NCI-H1436 treated with DMSO at 0.1 percent for 48 hours (cell line): Measurements from ENCODE around the gene ZNF844.
"Not testable (repeated sequence)": the region's sequence is repeated elsewhere in the genome, so short reads cannot be mapped to it uniquely, and the experiment has no call there.

Source experiments
- DNase-seq: peaks from one replicate; lab custom pipeline; 2025; lab: John Stamatoyannopoulos, UW

The ZNF844 gene

GRCh38 chr19:12064590-12065538 lies at the start of gene ZNF844:
TSS of gene ZNF844 (plus strand) at chr19:12064731. CDS start at chr19:12064874, 143 bp downstream.
- no peak for DNase-seq

- DNase-seq = no peak
Observed at GRCh38 chr19:12015015-12015752, 49.3 kb upstream of the ZNF844 start.

DNA sequence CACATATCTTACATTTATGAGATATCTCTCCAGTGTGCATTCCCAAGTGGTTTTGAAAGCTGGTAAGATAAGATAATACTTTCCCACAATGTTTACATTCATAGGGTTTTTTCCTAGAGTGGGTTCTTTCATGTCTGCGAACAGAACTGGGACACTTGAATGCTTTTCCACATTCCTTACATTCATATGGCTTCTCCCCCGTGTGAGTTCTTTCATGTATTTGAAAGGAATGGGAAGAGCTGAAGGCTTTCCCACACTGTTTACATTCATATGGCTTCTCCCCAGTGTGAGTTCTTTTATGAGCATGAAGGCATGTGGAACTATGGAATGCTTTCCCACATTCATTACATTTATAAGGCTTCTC lies 48.8 kb upstream of the ZNF844 start:
- no peak for DNase-seq

DNA sequence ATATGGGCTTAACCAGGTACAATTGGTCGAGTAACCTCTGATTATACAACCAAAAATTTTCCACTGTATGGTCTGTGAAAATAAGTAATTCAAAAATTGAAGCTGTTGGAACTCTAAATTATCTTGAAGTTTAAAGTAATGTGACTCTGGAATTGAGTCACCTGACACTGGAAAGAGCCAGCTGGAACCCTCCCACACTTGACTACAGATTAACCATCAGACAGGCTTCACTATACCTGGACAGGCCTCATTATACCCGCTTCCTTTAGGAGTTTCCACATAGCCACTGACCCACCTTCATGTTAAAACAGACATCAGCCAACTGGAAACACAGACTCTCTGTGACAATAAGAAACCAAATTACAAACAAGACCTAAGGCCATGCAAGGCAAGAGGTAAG lies 30.3 kb upstream of the ZNF844 start:
- DNase-seq = no peak

DNA sequence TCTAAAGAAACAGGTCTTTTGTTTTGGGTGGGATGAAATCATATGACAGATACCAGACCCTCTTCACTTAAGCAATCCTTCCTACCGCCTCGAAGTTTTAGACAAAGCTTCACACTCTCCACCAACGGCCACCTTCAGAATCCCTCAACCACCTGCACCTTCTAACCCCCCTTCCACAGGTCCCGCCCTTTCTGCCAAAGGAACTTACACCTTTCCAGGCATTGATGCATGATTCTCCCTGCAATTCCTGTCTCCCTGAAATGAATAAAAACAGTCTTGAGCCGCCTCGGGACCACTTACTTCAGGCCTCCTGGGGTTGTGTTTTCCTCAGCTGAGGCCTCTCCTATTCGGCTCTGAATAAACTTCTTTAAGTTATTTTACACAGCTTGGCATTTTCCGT lies 29.9 kb upstream of the ZNF844 start:
- no peak for DNase-seq

DNA sequence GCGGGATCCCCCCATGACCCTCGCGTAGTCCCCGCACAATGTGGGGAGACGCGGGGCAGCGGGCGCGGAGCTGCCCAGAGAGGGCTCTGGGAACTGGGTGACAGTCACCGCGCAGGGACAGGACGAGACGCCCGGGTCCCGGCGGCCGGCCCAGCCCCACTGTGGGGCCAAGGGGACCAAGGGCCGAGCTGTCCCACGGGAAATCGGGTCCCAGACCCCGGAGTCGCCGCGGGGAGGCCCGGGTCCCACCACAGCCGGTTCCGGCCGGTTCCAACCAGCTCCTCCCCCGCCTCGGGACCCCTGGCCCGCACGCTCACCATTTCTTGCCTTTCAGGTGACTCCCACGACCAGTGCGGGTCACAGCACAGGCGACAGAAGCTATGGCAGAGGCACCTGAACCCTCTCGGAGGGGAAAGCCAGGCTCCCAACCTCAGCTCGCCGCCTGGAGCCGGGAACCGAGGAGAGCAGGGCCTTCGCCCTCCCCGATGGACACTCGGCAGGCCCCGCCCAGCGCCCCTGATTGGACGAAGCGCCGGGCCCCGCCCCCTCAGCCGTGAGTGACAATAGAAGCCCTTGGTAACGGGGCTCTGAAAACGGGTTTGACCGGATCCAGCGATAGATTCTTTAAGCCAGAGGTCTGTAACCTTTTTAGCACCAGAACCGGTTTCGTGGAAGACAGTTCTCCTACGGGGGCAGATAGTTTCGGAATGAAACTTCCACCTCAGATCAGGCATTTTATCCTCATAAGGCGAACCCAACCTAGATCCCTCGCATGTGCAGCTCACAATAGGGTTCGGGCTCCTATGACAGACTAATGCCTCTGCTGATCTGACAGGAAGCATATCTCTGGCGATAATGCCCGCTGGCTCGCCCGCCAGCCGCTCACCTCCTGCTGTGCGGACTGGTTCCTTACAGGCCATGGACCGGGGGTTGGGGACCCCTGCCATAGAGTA lies 29.0 kb upstream of the ZNF844 start, which contains the start of gene ZNF433:
TSS of gene ZNF433 (minus strand) at position 460 of the 953 bp plus-strand sequence. CDS start at position 320, 140 bp downstream.
- DNase-seq = no peak

GRCh38 chr19:12042893-12043292 lies 21.6 kb upstream of the ZNF844 start:
- DNase-seq = no peak

DNA sequence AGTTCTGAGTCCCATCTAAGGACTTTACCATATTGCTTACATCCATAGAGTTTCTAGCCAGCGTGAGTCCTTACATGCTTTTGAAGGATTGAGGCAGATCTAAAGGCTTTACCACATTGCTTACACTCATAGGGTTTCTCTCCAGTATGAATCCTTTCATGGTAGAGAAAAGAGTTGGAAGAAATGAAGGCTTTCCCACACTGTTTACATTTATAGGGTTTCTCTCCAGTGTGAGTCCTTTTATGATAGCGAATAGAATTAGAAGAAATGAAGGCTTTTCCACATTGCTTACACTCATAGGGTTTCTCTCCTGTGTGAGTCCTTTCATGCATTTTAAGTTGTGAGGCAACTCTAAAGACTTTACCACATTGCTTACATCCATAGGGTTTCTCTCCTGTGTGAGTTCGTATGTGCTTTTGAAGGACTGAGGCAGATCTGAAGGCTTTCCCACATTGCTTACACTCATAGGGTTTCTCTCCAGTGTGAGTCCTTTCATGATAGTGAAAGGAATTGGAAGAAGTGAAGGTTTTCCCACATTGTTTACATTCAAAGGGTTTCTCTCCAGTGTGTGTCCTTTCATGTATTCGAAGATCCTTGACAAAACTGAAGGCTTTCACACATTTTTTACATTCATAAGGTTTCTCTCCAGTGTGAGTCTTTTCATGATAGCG lies 20.6 kb upstream of the ZNF844 start:
- DNase-seq = no peak

GRCh38 chr19:12047868-12048267 lies 16.7 kb upstream of the ZNF844 start:
- no peak for DNase-seq

DNA sequence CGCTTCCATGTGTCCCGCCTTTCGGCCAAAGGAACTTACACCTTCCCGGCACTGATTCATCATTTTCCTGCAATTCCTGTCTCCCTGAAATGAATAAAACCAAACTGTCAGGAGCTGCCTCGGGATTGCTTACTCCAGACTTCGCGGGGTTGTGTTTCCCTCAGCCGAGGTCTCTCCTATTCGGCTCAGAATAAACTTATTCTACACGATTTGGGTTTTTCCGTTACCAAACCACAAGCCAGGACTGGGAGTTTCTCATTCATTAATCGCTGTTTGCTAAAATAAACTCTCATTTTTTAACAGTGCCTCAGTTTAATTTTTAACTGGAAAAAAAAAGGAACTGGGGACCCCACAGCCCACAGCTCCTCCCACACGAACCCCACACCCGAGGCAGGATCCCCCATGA lies 12.4 kb upstream of the ZNF844 start:
- no peak for DNase-seq

DNA sequence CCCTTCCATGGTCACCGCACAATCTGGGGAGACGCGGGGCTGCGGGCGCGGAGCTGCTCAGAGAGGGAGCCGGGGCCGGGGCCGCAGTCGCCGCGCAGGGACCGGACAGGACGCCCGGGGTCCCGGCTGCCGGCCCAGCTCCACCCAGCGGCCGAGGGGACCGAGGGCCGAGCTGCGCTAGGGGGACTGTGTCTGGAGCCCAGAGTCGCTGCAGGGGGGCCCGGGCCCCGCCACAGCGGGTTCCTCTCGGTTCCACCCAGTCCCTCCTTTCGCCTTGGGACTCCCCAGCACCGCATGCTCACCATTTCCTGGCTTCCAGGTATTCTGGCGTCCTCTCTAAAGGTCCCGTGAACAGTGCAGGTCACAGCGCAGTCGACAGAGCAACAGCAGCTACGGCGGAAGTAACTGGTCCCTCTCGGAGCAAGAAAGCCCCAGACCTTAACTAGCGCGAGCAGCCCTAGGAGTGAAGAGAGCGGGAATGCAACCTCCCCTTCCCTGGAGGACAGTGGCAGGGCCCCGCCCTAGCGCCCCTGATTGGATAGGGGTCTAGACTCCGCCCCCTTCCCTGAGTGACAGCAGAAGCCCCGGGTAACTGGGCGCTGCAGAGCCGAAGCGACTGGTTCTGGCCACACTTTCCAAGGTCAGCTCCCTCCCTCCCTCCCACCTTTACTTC lies 11.9 kb upstream of the ZNF844 start, which contains the start of gene ZNF878:
TSS of gene ZNF878 (minus strand) at position 465 of the 673 bp plus-strand sequence. CDS start at position 305, 160 bp downstream.
- DNase-seq = no peak

DNA sequence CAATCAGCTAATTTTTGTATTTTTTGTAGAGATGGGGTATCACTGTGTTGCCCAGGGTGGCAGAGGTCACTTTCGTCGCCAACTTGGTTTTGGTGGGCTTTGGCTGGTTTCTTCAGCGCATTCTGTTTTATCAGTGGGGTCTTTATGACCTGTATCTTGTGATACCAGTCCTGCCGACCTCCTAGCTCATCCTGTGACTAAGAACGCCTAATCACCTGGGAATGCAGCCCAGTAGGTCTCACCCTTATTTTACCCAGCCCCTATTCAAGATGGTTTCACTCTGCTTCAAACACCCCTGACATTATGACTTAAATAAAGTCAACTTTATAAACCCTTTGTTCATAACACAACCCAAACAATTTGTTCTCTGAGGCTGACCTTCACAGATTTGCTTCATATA lies 8.7 kb upstream of the ZNF844 start:
- DNase-seq = no peak

- DNase-seq = no peak
Observed at GRCh38 chr19:12075538-12076139, 11.1 kb downstream of the ZNF844 start.

DNA sequence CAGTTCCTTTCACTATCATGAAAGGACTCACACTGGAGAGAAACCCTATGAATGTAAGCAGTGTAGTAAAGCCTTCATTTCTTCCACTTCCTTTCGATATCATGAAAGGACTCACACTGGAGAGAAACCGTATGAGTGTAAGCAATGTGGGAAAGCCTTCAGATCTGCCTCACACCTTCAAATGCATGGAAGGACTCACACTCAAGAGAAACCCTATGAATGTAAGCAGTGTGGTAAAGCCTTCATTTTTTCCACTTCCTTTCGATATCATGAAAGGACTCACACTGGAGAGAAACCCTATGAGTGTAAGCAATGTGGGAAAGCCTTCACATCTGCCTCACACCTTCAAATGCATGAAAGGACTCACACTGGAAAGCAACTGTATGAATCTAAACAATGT lies 11.8 kb downstream of the ZNF844 start:
- DNase-seq = not testable (repeated sequence)

DNA sequence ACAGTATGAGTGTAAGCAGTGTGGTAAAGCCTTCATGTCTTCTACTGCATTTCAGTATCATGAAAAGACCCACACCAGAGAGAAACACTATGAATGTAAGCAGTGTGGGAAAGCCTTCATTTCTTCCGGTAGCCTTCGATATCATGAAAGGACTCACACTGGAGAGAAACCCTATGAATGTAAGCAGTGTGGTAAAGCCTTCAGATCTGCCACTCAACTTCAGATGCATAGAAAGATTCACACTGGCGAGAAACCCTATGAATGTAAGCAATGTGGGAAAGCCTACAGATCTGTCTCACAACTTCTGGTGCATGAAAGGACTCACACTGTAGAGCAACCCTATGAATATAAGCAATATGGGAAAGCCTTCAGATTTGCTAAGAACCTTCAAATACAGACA lies 12.8 kb downstream of the ZNF844 start:
- no peak for DNase-seq

DNA sequence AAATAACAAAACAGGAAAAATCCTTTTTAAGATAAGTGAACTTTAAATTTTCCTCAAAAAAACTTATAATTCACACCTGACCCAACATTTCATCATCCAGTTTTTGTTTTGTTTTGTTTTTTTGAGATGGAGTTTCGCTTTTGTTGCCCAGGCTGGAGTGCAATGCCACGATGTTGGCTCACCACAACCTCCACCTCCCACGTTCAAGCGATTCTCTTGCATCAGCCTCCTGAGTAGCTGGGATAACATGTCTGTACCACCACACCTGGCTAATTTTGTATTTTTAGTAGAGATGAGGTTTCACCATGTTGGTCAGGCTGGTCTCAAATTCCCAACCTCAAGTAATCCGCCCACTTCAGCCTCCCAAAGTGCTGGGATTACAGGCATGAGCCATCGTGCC lies 18.8 kb downstream of the ZNF844 start:
- not testable (repeated sequence) for DNase-seq

- no peak for DNase-seq
Observed at GRCh38 chr19:12085074-12085818, 20.7 kb downstream of the ZNF844 start.

- no peak for DNase-seq
Observed at GRCh38 chr19:12090807-12091206, 26.3 kb downstream of the ZNF844 start.
